Measurements from ENCODE around the gene TVP23A. TPM values are rescaled to one million over a fixed set of nuclear protein-coding genes. Genes with fewer than 3 reads are reported as not detected.
"Not testable (repeated sequence)": the region's sequence is repeated elsewhere in the genome, so short reads cannot be mapped to it uniquely, and the experiment has no call there.

Gene TVP23A
- total RNA-seq, 4 donors from 2014 or later, result 1.1 to 3.3 TPM; not detected in 2

DNA sequence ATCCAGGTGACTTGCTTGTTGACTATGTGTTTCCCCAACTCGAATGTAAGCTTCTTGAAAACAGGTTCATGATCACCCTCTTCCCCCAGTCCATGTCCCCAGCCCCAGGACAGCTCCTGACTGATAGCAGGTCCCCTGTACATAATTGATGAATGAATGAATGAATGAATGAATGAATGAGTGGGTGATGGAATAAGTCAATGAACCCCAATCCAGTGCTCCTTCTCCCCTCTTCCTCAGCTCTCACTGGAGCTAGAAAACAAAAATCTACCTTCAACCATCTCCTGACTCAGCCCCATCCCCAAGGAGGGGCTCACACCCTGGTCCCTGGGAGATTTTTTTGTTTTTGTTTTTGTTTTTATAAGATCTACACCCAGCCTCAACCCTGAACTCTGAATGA, 16.2 kb upstream of the TVP23A start:
- H3K36me3 ChIP-seq, result no peaks in the 10 kb centered on the region
- no peak overlapping the region for H3K27ac ChIP-seq
- peaks cover 0 to 3% (median 0%) of the 10 kb centered on the region in 4 donors for H3K4me1 ChIP-seq
- no peaks in the 10 kb centered on the region for H3K9me3 ChIP-seq
- no peak overlapping the region for H3K4me3 ChIP-seq
- TF ChIP-seq POLR2A (IDR thresholded peaks at IDR 0.05), result no peak
- TF ChIP-seq, protein P1, sequence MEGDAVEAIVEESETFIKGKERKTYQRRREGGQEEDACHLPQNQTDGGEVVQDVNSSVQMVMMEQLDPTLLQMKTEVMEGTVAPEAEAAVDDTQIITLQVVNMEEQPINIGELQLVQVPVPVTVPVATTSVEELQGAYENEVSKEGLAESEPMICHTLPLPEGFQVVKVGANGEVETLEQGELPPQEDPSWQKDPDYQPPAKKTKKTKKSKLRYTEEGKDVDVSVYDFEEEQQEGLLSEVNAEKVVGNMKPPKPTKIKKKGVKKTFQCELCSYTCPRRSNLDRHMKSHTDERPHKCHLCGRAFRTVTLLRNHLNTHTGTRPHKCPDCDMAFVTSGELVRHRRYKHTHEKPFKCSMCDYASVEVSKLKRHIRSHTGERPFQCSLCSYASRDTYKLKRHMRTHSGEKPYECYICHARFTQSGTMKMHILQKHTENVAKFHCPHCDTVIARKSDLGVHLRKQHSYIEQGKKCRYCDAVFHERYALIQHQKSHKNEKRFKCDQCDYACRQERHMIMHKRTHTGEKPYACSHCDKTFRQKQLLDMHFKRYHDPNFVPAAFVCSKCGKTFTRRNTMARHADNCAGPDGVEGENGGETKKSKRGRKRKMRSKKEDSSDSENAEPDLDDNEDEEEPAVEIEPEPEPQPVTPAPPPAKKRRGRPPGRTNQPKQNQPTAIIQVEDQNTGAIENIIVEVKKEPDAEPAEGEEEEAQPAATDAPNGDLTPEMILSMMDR (IDR thresholded peaks at IDR 0.05), result no peak
- H3K27me3 ChIP-seq, result no peaks in the 10 kb centered on the region
- DNase-seq, result no peak

DNA sequence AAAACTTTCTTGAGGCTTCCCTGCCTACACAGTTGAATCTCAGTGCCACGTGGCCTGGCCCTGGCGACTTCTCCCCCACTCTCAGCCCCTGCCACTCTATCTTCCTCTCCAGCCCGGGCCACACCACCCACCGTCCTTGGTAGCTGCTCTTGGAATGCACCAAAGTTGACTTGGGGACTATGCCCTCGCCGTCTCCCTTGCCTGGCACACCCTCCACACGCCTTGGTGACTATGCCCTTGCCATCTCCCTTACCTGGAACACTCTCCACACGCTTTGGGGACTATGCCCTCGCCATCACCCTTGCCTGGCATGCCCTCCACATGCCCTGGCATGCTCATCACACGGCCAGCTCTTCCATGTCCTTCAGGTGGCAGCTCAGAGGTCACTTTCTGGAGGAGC, 15.5 kb upstream of the TVP23A start:
- peak overlapping the region in 1 of 4 donors; percentile 26 for H3K27ac ChIP-seq
- H3K36me3 ChIP-seq, result no peaks in the 10 kb centered on the region
- H3K27me3 ChIP-seq, result no peaks in the 10 kb centered on the region
- H3K4me3 ChIP-seq, result no peak overlapping the region
- no peak for TF ChIP-seq POLR2A (IDR thresholded peaks at IDR 0.05)
- TF ChIP-seq, protein P1 (IDR thresholded peaks at IDR 0.05), result no peak
- DNase-seq, result peak in 2 of 3 donors; percentile 75 to 79
- H3K9me3 ChIP-seq, result no peaks in the 10 kb centered on the region
- H3K4me1 ChIP-seq, result peaks cover 0 to 9% (median 0%) of the 10 kb centered on the region in 4 donors

DNA sequence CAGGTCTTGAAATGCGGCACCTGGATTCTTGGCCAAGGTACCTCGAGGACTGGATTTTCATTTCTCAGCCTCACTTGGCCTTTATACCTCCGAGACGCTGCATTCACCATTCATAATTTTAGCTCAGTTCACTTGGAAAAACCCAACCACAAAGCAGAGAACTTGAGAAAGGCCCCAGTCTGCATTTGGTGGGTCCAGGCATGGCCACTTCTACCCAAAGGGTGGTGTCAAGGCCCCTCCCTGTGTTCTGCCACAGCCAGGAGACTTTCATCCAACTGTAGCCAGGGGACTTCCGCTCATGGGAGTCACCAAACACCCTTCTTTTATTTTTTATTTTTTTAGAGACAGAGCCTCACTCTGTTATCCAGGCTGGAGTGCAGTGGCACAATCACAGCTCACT, 14.7 kb upstream of the TVP23A start:
- Histone ChIP-seq H3K9me3 (no peaks in the 10 kb centered on the region), H3K36me3 (no peaks in the 10 kb centered on the region), H3K27me3 (no peaks in the 10 kb centered on the region), H3K27ac (no peak overlapping the region), H3K4me1 (peaks cover 0 to 18% (median 0%) of the 10 kb centered on the region in 4 donors), H3K4me3 (no peak overlapping the region)
- DNase-seq, result no peak
- TF ChIP-seq, protein P1 (IDR thresholded peaks at IDR 0.05), result no peak
- TF ChIP-seq POLR2A (IDR thresholded peaks at IDR 0.05), result no peak

DNA sequence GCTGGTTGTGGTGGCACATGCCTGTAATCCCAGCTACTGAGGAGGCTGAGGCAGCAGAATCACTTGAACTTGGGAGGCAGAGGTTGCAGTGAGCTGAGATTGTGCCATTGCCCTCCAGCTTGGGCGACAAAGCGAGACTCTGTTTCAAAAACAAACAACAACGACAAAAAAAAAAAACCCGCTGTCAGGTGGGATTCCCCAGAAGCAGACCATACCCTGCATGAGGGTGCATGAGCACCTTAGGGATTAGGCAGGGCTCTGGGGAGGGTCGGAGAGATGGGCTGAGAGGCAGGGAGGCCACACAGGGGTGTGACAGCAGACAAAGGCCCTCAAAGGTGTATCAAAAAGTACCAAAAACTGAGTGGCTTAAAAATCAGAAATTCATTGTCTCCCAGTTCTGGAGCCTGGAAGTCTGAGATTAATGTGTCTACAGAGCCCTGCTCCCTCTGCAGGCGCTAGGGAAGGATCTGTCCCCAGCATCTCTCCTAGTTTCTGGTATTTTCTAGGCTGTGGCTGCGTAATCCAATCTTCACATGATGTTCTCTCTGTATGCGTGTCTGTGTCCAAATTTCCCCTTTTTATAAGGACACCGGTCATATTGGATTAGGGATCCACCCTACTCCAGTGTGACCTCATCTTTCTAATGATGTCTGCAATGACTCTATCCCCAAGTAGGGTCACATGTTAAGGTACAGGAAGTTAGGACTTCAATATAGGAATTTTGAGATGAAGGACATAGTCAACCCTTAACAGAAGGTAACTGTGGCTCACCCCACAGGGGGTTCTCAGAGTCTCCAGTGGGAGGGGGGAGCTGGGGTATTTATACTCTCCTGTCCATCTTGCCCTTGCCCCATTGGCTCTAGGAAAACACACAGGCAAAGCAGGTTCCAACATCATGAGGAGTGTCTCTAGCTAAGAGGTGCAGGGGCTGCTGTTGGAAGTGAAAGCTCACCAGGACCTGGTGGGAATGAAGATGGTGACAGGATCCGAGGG, 13.6 kb upstream of the TVP23A start:
- H3K9me3 ChIP-seq, result no peaks in the 10 kb centered on the region
- H3K27ac ChIP-seq, result peak overlapping the region in 1 of 4 donors; percentile 5
- peaks cover 0 to 23% (median 0%) of the 10 kb centered on the region in 4 donors for H3K4me1 ChIP-seq
- H3K36me3 ChIP-seq, result no peaks in the 10 kb centered on the region
- DNase-seq, result no peak
- TF ChIP-seq, protein P1 (IDR thresholded peaks at IDR 0.05), result no peak
- TF ChIP-seq POLR2A (IDR thresholded peaks at IDR 0.05), result no peak
- H3K27me3 ChIP-seq, result no peaks in the 10 kb centered on the region
- H3K4me3 ChIP-seq, result no peak overlapping the region

DNA sequence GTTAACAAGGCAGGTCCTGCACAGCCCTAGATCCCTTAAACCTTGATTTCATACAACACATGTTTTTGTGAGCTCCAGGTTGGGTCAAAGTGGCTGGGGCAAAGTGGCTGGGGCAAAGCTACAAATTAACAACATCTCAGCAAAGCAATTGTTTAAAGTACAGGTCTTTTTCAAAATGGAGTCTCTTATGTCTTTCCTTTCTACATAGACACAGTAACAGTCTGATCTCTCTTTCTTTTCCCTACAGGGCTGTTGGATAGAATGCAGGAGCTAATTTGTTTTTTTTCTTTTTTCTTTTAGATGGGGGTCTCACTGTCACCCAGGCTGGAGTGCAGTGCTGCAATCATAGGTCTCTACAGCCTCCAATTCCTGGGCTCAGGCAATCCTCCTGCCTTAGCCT, 11.6 kb upstream of the TVP23A start:
- Histone ChIP-seq H3K4me1 (peaks cover 0 to 30% (median 0%) of the 10 kb centered on the region in 4 donors), H3K27ac (peak overlapping the region in 3 of 4 donors; percentile 59 to 92 (median 91))
- not testable (repeated sequence) for H3K4me3 ChIP-seq, H3K9me3 ChIP-seq, H3K36me3 ChIP-seq, DNase-seq, H3K27me3 ChIP-seq

DNA sequence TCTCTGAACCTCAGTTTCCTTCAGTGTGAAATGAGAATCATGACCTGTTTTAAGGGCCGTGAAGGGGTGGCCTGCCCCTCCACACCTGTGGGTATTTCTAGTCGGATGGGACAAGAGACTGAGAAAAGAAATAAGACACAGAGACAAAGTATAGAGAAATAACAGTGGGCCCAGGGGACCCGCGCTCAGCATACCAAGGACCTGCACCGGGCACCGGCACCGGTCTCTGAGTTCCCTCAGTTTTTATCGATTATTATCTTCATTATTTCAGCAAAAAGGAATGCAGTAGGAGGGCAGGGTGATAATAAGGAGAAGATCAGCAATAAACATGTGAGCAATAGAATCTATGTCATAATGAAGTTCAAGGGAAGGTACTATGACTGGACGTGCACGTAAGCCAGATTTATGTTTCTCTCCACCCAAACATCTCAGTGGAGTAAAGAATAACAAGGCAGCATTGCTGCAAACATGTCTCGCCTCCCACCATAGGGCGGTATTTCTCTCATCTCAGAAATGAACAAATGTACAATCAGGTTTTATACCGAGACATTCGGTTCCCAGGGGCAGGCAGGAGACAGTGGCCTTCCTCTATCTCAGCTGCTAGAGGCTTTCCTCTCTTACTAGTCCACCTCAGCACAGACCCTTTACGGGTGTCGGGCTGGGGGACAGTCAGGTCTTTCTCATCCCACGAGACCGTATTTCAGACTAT, 10.9 kb upstream of the TVP23A start:
- H3K36me3 ChIP-seq, H3K27me3 ChIP-seq, H3K9me3 ChIP-seq: not testable (repeated sequence)
- DNase-seq, result peak in 1 of 3 donors; percentile 55
- Histone ChIP-seq H3K27ac (peak overlapping the region; percentile 60 to 92 (median 83)), H3K4me3 (peak overlapping the region in 1 of 4 donors; percentile 29), H3K4me1 (peaks cover 0 to 30% (median 0%) of the 10 kb centered on the region in 4 donors)

All from Peyer's patch (tissue), 4 donors.